ENCODE data around the gene INO80.
A peak's percentile ranks its signal among the peaks of the same experiment; 100 is the strongest.
"Not testable (repeated sequence)": the region's sequence is repeated elsewhere in the genome, so short reads cannot be mapped to it uniquely, and the experiment has no call there.

Gene INO80

GRCh38 chr15:40955930-40956540, 160.0 kb downstream of the INO80 start:
- Mint-ChIP-seq H3K36me3 (no peaks in the 10 kb centered on the region), H3K9me3 (no peaks in the 10 kb centered on the region), H3K27ac (no peak overlapping the region), H3K4me1 (peaks cover 20% of the 10 kb centered on the region), H3K4me3 (no peak overlapping the region), H3K27me3 (peaks cover 2% of the 10 kb centered on the region)
- ATAC-seq (ENCODE audit: low read depth) (no peak), DNase-seq (ENCODE audit: low spot score in 2 of 2) (no peak)

- Mint-ChIP-seq H3K4me3 (no peak overlapping the region), H3K27me3 (peaks cover 2% of the 10 kb centered on the region), H3K4me1 (peaks cover 20% of the 10 kb centered on the region), H3K36me3 (no peaks in the 10 kb centered on the region), H3K9me3 (no peaks in the 10 kb centered on the region), H3K27ac (no peak overlapping the region)
- ATAC-seq (ENCODE audit: low read depth) (no peak), DNase-seq (ENCODE audit: low spot score in 2 of 2) (no peak)
Observed at GRCh38 chr15:40955141-40955903, 160.8 kb downstream of the INO80 start.

GRCh38 chr15:40954158-40954848, 161.8 kb downstream of the INO80 start:
- not testable (repeated sequence) for H3K27me3 Mint-ChIP-seq; H3K27ac Mint-ChIP-seq; ATAC-seq (ENCODE audit: low read depth); DNase-seq (ENCODE audit: low spot score in 2 of 2); H3K9me3 Mint-ChIP-seq; H3K36me3 Mint-ChIP-seq
- Mint-ChIP-seq H3K4me3 (peak overlapping the region; percentile 91), H3K4me1 (peaks cover 16% of the 10 kb centered on the region)

- H3K4me1 Mint-ChIP-seq = peaks cover 16% of the 10 kb centered on the region
- H3K4me3 Mint-ChIP-seq = peak overlapping the region; percentile 91
- ATAC-seq (ENCODE audit: low read depth) (no peak), DNase-seq (ENCODE audit: low spot score in 2 of 2) (no peak)
- H3K36me3 Mint-ChIP-seq = no peaks in the 10 kb centered on the region
- peak overlapping the region; percentile 58 for H3K27ac Mint-ChIP-seq
- peaks cover 7% of the 10 kb centered on the region for H3K27me3 Mint-ChIP-seq
- no peaks in the 10 kb centered on the region for H3K9me3 Mint-ChIP-seq
Observed at GRCh38 chr15:40953713-40954074, 162.4 kb downstream of the INO80 start.

DNA sequence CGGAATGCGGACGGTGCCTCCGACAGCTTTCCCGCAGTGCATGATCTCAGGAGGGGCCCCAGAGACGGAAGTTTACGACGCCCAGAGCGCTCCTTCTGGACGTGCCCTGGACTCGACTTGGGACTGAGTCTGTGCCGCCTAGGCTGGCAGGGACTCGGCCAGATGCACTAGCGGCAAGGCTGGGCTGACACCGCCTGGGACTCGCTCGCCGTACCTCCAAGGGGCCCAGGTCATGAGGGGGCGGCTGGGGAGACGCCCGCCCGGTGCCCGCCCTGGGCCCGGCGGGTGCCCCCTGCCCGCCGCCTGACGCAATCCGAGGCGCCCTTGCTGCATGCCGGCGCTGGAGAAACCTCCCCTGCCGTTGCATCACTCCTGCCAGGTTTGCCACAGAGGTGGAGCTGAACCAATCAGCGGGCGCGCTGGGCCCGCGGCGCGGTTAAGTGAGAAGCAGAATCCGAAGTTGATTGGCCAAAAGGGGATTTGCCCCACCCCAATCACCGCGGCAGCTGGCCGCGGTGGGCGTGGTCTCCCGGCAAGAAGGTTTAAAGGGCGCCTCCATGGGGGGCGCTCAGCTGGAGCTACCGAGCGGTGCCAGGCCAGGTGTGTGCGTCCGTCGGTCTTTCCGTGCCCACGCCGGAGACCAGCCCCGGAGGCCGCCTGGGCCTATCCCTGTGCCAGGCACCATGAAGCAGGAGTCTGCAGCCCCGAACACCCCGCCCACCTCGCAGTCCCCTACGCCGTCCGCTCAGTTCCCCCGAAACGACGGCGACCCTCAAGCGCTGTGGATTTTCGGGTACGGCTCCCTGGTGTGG, 163.0 kb downstream of the INO80 start, which contains the start of gene CHAC1:
Gene CHAC1, plus strand, starts transcription at position 571 of the 812 bp plus-strand sequence. Its CDS starts 113 bp downstream, at position 684.
- peak; percentile 79 to 85 for DNase-seq (ENCODE audit: low spot score in 2 of 2)
- peaks cover 7% of the 10 kb centered on the region for H3K27me3 Mint-ChIP-seq
- H3K9me3 Mint-ChIP-seq = no peaks in the 10 kb centered on the region
- H3K4me3 Mint-ChIP-seq = peak within 1 kb of the TSS; percentile 91
- peaks cover 16% of the 10 kb centered on the region for H3K4me1 Mint-ChIP-seq
- ATAC-seq (ENCODE audit: low read depth) = peak; percentile 97
- H3K27ac Mint-ChIP-seq = peak within 1 kb of the TSS; percentile 58
- H3K36me3 Mint-ChIP-seq = no peaks in the 10 kb centered on the region

GRCh38 chr15:40952301-40952900, 163.7 kb downstream of the INO80 start:
- Mint-ChIP-seq H3K4me3 (peak overlapping the region; percentile 91), H3K4me1 (peaks cover 16% of the 10 kb centered on the region), H3K27ac (no peak overlapping the region), H3K36me3 (no peaks in the 10 kb centered on the region), H3K27me3 (peaks cover 7% of the 10 kb centered on the region), H3K9me3 (no peaks in the 10 kb centered on the region)
- ATAC-seq (ENCODE audit: low read depth) = no peak
- DNase-seq (ENCODE audit: low spot score in 2 of 2) = no peak

- H3K9me3 Mint-ChIP-seq = no peaks in the 10 kb centered on the region
- H3K4me1 Mint-ChIP-seq = peaks cover 16% of the 10 kb centered on the region
- peak overlapping the region; percentile 19 for H3K4me3 Mint-ChIP-seq
- ATAC-seq (ENCODE audit: low read depth) (no peak), DNase-seq (ENCODE audit: low spot score in 2 of 2) (no peak)
- H3K27me3 Mint-ChIP-seq = peaks cover 7% of the 10 kb centered on the region
- no peak overlapping the region for H3K27ac Mint-ChIP-seq
- H3K36me3 Mint-ChIP-seq = no peaks in the 10 kb centered on the region
Observed at GRCh38 chr15:40951764-40952163, 164.3 kb downstream of the INO80 start.

DNA sequence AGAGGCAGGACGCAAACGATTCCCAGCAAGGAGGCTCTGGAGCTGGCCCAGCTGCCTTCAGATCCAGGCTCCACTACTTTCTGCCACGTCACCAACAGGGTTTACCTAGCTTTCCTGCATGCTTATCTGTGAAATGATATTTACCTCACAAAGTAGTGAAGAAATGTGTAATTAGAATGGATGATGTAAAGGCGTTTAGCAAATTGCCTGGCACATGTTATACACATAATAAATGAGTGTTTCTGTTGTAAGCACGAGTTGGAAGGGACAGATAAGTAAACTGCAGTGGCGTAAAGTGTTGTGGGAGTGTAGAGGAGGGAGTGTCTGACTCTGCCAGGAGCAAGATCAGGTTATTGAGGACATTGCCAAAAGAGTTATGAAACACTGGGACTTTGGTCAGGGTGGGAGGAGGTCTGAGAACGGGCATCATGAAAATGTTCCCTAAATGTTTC, 166.3 kb downstream of the INO80 start:
- Mint-ChIP-seq H3K27ac (no peak overlapping the region), H3K4me1 (peaks cover 16% of the 10 kb centered on the region)

GRCh38 chr15:40948706-40949473, 167.2 kb downstream of the INO80 start:
- no peaks in the 10 kb centered on the region for H3K9me3 Mint-ChIP-seq
- no peak for DNase-seq (ENCODE audit: low spot score in 2 of 2)
- peaks cover 8% of the 10 kb centered on the region for H3K27me3 Mint-ChIP-seq
- H3K4me1 Mint-ChIP-seq = peaks cover 11% of the 10 kb centered on the region
- no peak for ATAC-seq (ENCODE audit: low read depth)
- no peak overlapping the region for H3K4me3 Mint-ChIP-seq
- H3K27ac Mint-ChIP-seq = no peak overlapping the region
- H3K36me3 Mint-ChIP-seq = no peaks in the 10 kb centered on the region

More for the DNA sequence above, 166.3 kb downstream of the INO80 start:
- no peak for DNase-seq (ENCODE audit: low spot score in 2 of 2)
- no peaks in the 10 kb centered on the region for H3K9me3 Mint-ChIP-seq
- ATAC-seq (ENCODE audit: low read depth) = no peak
- H3K4me3 Mint-ChIP-seq = no peak overlapping the region
- peaks cover 8% of the 10 kb centered on the region for H3K27me3 Mint-ChIP-seq
- no peaks in the 10 kb centered on the region for H3K36me3 Mint-ChIP-seq

GRCh38 chr15:40944510-40945296, 171.4 kb downstream of the INO80 start:
- Mint-ChIP-seq H3K4me3 (peak overlapping the region; percentile 61), H3K9me3 (no peaks in the 10 kb centered on the region), H3K27ac (no peak overlapping the region), H3K27me3 (peaks cover 7% of the 10 kb centered on the region), H3K4me1 (peaks cover 16% of the 10 kb centered on the region), H3K36me3 (no peaks in the 10 kb centered on the region)
- no peak for DNase-seq (ENCODE audit: low spot score in 2 of 2)
- no peak for ATAC-seq (ENCODE audit: low read depth)

DNA sequence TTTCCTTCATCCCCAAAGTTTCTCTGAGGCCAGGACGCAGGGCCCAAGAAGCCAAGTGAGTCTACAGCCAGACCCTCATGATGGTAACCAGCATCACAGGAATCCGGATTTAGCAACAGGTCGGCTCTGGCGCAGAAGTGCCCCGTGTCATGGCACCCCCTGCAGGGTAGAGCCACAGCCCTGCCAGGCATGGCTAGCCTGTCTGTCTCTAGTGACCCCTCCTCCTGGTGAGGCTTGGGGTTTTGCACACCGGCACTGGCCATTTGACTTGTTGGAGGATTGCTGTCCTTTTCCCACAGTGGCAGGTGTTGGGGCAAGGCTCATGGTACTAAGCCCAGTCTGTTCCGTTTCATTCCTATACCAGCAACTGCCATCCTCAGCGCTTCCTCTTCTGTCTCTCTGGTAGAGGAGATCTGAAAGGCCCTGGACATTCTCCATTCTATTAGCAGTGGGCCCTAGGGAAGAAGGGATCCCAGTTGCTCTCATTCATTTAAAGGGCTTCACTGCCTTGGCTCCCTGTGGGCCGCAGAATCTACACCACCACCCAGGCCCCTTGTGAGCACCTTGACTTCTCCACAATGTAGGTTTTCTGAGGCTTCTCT, 172.2 kb downstream of the INO80 start:
- no peak for ATAC-seq (ENCODE audit: low read depth)
- Mint-ChIP-seq H3K4me3 (peak overlapping the region; percentile 41), H3K9me3 (no peaks in the 10 kb centered on the region), H3K4me1 (peaks cover 16% of the 10 kb centered on the region), H3K36me3 (no peaks in the 10 kb centered on the region), H3K27ac (no peak overlapping the region), H3K27me3 (peaks cover 3% of the 10 kb centered on the region)
- DNase-seq (ENCODE audit: low spot score in 2 of 2) = no peak

DNA sequence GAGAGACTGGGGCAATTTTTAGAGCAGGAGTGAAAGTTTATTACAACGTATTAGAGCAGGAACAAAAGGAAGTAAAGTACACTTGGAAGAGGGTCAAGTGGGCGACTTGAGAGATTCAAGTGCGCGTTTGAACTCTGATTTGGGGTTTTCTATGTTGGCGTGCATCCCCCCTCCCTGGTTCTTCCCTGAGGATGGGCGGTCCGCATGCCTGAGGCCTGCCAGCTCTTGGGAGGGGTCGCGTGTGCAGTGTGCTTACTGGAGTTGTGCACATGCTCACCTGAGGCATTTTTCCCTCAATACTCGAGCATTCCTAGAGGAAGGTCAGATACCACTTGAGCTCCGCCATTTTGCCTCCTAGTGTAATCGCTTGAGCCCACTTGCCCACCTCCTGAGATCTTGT, 173.2 kb downstream of the INO80 start:
- ATAC-seq (ENCODE audit: low read depth) = no peak
- Mint-ChIP-seq H3K4me3 (peak overlapping the region; percentile 75), H3K9me3 (no peaks in the 10 kb centered on the region), H3K27me3 (peaks cover 1% of the 10 kb centered on the region), H3K36me3 (no peaks in the 10 kb centered on the region), H3K4me1 (peaks cover 18% of the 10 kb centered on the region), H3K27ac (peak overlapping the region; percentile 63)
- no peak for DNase-seq (ENCODE audit: low spot score in 2 of 2)
